Fibroblast of the aortic adventitia (primary cell): ENCODE data around the gene DCC. TPM values are rescaled to one million over a fixed set of nuclear protein-coding genes. Genes with fewer than 3 reads are reported as not detected.

Experiments
- DNase-seq: peaks from one replicate; pipeline ENCODE4 v3.0.0-alpha.2; 2010; ENCODE audit warnings: low read depth
- H3K4me3 ChIP-seq: 2 replicates; pipeline ENCODE4 v1.5.1; 2011; ENCODE audit warnings: low read depth, mild to moderate bottlenecking, control low read depth, low read length, moderate library complexity
- total RNA-seq: library from RNA; depleted of rRNA; stranded (reverse); fragments of >200 nt; gene quantifications from 2 replicates; pipeline ENCODE4 v1.2.3, GENCODE V29; 2012; ENCODE audit warnings: low replicate concordance
- TF ChIP-seq, protein P1 (sequence below): IDR thresholded peaks from 2 replicates; pipeline ENCODE4 v1.5.1; 2011; ENCODE audit warnings: mild to moderate bottlenecking, low read length, control low read depth, inconsistent platforms; ENCODE audit not compliant: insufficient read depth

DCC gene
- total RNA-seq, 1 donor: 0.09 TPM

GRCh38 chr18:52691841-52692240, 351.8 kb downstream of the DCC start:
- DNase-seq: no peak
- no peak overlapping the region for H3K4me3 ChIP-seq
- TF ChIP-seq, protein P1, sequence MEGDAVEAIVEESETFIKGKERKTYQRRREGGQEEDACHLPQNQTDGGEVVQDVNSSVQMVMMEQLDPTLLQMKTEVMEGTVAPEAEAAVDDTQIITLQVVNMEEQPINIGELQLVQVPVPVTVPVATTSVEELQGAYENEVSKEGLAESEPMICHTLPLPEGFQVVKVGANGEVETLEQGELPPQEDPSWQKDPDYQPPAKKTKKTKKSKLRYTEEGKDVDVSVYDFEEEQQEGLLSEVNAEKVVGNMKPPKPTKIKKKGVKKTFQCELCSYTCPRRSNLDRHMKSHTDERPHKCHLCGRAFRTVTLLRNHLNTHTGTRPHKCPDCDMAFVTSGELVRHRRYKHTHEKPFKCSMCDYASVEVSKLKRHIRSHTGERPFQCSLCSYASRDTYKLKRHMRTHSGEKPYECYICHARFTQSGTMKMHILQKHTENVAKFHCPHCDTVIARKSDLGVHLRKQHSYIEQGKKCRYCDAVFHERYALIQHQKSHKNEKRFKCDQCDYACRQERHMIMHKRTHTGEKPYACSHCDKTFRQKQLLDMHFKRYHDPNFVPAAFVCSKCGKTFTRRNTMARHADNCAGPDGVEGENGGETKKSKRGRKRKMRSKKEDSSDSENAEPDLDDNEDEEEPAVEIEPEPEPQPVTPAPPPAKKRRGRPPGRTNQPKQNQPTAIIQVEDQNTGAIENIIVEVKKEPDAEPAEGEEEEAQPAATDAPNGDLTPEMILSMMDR: no peak

DNA sequence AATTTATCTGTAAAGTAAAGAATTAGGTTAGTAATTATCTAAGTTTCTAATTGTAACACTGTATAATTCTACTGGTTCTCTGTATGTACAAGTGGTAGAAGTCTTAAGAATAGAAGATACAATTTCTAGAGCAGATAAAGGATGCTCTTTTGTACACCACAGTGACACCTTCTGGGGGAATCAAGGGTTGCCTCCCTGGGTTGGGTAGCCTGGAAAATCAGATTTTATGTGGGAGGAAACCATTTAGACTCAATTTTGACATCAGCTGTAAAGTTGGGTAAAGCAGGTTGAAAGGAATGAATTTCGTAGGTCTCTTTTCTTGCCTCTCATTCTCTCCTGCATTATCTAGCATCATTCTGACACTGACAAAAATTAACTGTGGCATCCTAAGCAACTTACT, 354.8 kb downstream of the DCC start:
- no peak overlapping the region for H3K4me3 ChIP-seq
- TF ChIP-seq, protein P1: no peak
- DNase-seq: no peak

DNA sequence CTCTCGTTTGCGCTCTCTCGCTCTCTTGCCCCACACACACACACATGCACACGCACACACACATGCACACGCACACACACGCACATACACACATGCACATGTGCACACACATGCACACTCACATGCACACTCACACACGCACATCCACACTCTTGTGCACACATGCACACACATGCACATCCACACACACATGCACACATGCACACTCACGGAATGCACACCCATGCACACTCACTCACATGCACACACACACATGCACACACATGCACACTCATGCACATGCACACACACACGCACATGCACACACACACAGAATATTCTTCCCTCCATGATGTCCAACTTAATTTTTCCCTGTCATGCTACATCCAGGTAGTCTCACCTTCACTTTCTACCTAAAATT, 360.1 kb downstream of the DCC start:
- no peak overlapping the region for H3K4me3 ChIP-seq
- TF ChIP-seq, protein P1: no peak
- no peak for DNase-seq

GRCh38 chr18:52700816-52701215, 360.8 kb downstream of the DCC start:
- TF ChIP-seq, protein P1: no peak
- DNase-seq: no peak
- no peak overlapping the region for H3K4me3 ChIP-seq

DNA sequence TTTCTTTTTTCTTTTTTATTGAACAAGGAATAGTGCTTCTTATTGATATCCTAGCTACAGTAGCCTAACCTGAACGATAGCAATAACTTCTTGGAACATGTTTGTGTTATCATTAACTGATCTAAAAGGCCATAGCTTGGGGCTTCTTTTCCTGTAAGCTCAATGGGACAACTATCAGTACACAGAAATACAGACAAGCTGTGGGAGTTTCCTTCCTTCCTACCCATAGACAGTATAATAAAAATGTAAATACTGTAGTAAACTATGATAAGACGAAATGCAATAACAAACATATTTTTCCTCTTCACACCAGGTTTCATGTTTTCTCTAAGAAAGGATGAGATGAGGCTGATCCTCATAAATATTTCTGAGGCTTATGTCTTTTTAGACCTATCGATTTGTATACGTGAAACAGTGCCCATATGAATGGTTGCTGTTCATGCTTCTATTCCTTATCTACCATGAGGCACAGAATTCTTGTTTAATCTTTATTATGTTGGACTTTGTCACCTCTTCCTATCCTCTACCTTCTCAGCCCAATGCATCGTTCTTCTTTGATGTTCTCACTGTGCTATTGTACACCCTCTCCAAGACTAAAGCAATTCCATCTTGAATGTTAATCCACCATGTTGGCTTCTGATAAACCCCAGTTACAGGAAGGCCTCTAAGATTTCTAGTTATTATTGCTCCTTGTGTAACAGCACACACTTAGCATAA, 361.4 kb downstream of the DCC start:
- TF ChIP-seq, protein P1: no peak
- no peak for DNase-seq
- no peak overlapping the region for H3K4me3 ChIP-seq

- no peak for DNase-seq
- TF ChIP-seq, protein P1: no peak
- H3K4me3 ChIP-seq: no peak overlapping the region
Observed at GRCh38 chr18:52715421-52715820, 375.4 kb downstream of the DCC start.

GRCh38 chr18:52715991-52716390, 376.0 kb downstream of the DCC start:
- H3K4me3 ChIP-seq: no peak overlapping the region
- TF ChIP-seq, protein P1: no peak
- DNase-seq: no peak
